Choroid plexus epithelial cell (primary cell): ENCODE results near the gene EPHA3.

Source experiments
- DNase-seq: peaks from one replicate; pipeline ENCODE4 v3.0.0-alpha.2; 2010; ENCODE audit warnings: low read depth
- H3K4me3 ChIP-seq: 2 replicates; pipeline ENCODE4 v1.5.1; 2011; ENCODE audit warnings: low read depth, mild to moderate bottlenecking, control low read depth, low read length, moderate library complexity
- TF ChIP-seq, protein P1 (sequence below): conservative IDR thresholded peaks from 2 replicates; pipeline ENCODE4 v1.5.1; 2011; ENCODE audit warnings: low read depth, mild to moderate bottlenecking, control low read depth, inconsistent platforms, low read length, moderate library complexity

Gene EPHA3

DNA sequence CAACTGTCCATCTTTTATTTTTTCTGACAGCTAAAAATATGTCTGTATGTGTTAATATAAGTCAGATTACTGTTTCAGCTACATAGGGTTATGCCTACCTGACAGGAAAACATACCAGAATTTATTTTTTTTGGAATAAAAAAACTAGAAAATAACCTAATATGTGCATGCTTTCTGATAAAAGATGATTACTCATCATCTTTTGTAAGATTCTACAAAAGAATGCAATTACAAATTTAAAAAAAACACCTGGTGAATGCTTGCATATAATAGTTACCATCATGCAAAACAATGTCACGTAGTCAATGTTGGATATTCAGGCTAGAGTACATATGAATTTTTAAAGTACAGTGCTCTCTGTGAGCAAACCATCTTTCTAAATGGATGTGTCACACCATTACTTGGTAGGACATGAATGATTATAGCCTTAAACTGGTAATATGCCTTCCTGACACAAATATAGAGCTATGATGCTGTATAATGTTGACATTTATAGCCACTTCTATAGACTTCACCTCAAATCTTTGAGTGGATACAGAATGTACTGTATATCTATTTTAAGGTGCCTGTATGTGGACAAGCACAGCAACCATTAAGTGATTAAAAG, 180.6 kb downstream of the EPHA3 start:
- TF ChIP-seq, protein P1, sequence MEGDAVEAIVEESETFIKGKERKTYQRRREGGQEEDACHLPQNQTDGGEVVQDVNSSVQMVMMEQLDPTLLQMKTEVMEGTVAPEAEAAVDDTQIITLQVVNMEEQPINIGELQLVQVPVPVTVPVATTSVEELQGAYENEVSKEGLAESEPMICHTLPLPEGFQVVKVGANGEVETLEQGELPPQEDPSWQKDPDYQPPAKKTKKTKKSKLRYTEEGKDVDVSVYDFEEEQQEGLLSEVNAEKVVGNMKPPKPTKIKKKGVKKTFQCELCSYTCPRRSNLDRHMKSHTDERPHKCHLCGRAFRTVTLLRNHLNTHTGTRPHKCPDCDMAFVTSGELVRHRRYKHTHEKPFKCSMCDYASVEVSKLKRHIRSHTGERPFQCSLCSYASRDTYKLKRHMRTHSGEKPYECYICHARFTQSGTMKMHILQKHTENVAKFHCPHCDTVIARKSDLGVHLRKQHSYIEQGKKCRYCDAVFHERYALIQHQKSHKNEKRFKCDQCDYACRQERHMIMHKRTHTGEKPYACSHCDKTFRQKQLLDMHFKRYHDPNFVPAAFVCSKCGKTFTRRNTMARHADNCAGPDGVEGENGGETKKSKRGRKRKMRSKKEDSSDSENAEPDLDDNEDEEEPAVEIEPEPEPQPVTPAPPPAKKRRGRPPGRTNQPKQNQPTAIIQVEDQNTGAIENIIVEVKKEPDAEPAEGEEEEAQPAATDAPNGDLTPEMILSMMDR = no peak
- DNase-seq = no peak
- no peak overlapping the region for H3K4me3 ChIP-seq

DNA sequence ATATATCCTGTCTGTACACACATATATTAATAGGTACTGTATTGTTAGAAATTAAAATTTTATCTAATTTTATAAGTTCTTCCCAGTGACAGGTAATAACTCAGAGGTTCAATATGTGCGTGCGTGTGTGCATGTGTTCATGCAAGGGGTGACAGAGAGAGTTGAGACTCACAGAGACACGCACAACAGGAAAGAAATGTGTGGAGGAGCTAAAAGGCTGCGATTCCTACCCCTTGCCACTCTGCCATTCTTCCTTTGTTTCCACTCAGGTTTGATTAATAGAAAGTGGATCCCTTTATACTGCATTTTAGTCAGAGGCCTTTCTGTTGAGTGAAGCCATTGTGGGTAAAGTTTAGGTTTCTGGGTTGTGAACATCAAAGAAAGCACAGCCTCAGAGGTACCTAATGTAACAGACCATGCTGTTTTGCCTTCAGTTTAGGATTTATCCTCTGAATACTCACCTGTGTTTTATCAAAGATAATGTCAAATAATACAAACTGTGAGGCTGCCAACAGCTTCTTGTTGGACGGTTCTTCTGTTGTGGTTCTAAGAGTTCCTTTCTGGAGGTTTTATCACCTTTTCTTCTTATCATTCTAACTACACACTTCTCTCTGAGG, 182.3 kb downstream of the EPHA3 start:
- no peak for DNase-seq
- H3K4me3 ChIP-seq = no peak overlapping the region
- TF ChIP-seq, protein P1 = no peak

- TF ChIP-seq, protein P1 = no peak
- H3K4me3 ChIP-seq = no peak overlapping the region
- DNase-seq = no peak
Observed at GRCh38 chr3:89297199-89297598, 189.8 kb downstream of the EPHA3 start.

GRCh38 chr3:89300526-89300925, 193.1 kb downstream of the EPHA3 start:
- TF ChIP-seq, protein P1 = no peak
- DNase-seq = peak; percentile 10
- no peak overlapping the region for H3K4me3 ChIP-seq

DNA sequence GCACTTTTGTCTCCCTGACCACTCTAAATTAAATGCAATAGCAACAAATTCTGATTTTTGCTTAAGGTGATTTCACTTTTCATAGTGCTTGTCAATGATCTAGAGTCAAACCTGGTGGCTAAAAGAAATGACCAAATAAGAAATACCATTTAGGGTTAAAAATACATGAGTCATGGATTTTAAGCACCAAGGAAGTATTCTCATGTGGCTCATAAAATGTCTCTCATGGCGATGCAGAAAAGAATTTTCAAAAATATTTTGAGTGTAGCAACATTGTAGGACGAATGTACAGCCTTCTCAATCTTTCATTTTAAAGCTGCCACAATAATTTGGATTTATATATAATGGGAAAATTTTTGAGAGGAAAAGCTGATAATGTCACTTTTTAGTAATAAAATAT, 193.6 kb downstream of the EPHA3 start:
- TF ChIP-seq, protein P1 = no peak
- peak; percentile 16 for DNase-seq
- H3K4me3 ChIP-seq = no peak overlapping the region

- peak; percentile 55 for DNase-seq
- no peak overlapping the region for H3K4me3 ChIP-seq
- TF ChIP-seq, protein P1 = no peak
Observed at GRCh38 chr3:89303701-89304100, 196.3 kb downstream of the EPHA3 start.

- TF ChIP-seq, protein P1 = no peak
- H3K4me3 ChIP-seq = no peak overlapping the region
- no peak for DNase-seq
Observed at GRCh38 chr3:89306540-89306939, 199.1 kb downstream of the EPHA3 start.
